LoVo (cell line): ENCODE data around the gene LRIT1.

Source experiments
- DNase-seq: peaks from one replicate; pipeline ENCODE4 v3.0.0-alpha.2; 2016; ENCODE audit warnings: low spot score

LRIT1 gene

GRCh38 chr10:84193327-84193726, 48.0 kb downstream of the LRIT1 start:
- no peak for DNase-seq

- DNase-seq: no peak
Measured at GRCh38 chr10:84191106-84191505, 50.2 kb downstream of the LRIT1 start.

GRCh38 chr10:84190621-84191020, 50.7 kb downstream of the LRIT1 start:
- DNase-seq: no peak

GRCh38 chr10:84188815-84189214, 52.5 kb downstream of the LRIT1 start:
- DNase-seq: no peak

GRCh38 chr10:84185526-84186175, 55.7 kb downstream of the LRIT1 start:
- DNase-seq: no peak

- no peak for DNase-seq
Measured at GRCh38 chr10:84184517-84184916, 56.8 kb downstream of the LRIT1 start.

GRCh38 chr10:84181631-84182030, 59.7 kb downstream of the LRIT1 start:
- no peak for DNase-seq
